WTC11 (cell line): ENCODE measurements around the gene ITPR1. TPM values are rescaled to one million over a fixed set of nuclear protein-coding genes. Genes with fewer than 3 reads are reported as not detected.

Source experiments
- ATAC-seq: fragments of 200-7000 bp; cut with Tn5 transposase; 2 replicates; pipeline ENCODE4 v1.10.0; 2021; ENCODE audit warnings: mild to moderate bottlenecking, moderate library complexity
- Bru-seq: library from RNA; stranded (reverse); fragments of 400-500 nt; gene quantifications from one replicate; lab custom pipeline; 2021; lab: Mats Ljungman, UMichigan
- CTCF ChIA-PET: fragments of 300-600 bp; sonication (Branson Sonifier 250); formaldehyde crosslinking; loops from one replicate; lab custom pipeline; 2021; ENCODE audit warnings: antibody characterized with exemption; lab: Charles Lee
- POLR2A ChIA-PET: fragments of 350-600 bp; sonication (Branson Sonifier 250); formaldehyde crosslinking; loops from one replicate; lab custom pipeline; 2021; ENCODE audit warnings: antibody characterized with exemption; lab: Charles Lee
- DNase-seq: peaks from one replicate; pipeline ENCODE4 v3.0.0; 2021; ENCODE audit warnings: low spot score
- H3K27ac Mint-ChIP-seq: 2 replicates; pipeline ENCODE4 v1.8.0; 2021; ENCODE audit warnings: mixed read lengths
- H3K27me3 Mint-ChIP-seq: 2 replicates; pipeline ENCODE4 v1.8.0; 2021; ENCODE audit warnings: low read depth, mild to moderate bottlenecking, moderate library complexity, mixed read lengths
- H3K36me3 Mint-ChIP-seq: 2 replicates; pipeline ENCODE4 v1.8.0; 2021; ENCODE audit warnings: mixed read lengths
- H3K4me1 Mint-ChIP-seq: 2 replicates; pipeline ENCODE4 v1.8.0; 2022; ENCODE audit warnings: mixed read lengths
- H3K4me3 Mint-ChIP-seq: 2 replicates; pipeline ENCODE4 v1.8.0; 2021; ENCODE audit warnings: mild to moderate bottlenecking, moderate library complexity, mixed read lengths
- H3K9me3 Mint-ChIP-seq: 2 replicates; pipeline ENCODE4 v1.8.0; 2021; ENCODE audit warnings: mixed read lengths
- ATF3 ChIP-seq: sonication (generic); formaldehyde crosslinking; conservative IDR thresholded peaks from 2 replicates; pipeline ENCODE4 v1.8.1; 2022; ENCODE audit warnings: mild to moderate bottlenecking, missing genetic modification reagents
- ATF6 ChIP-seq: sonication (generic); formaldehyde crosslinking; IDR thresholded peaks from 2 replicates; pipeline ENCODE4 v1.8.1; 2023; ENCODE audit warnings: mild to moderate bottlenecking, missing genetic modification reagents
- ERG ChIP-seq: fragments of 250-450 bp; sonication (Bioruptor Pico); IDR thresholded peaks from 2 replicates; pipeline ENCODE4 v1.8.0; 2021; ENCODE audit warnings: mild to moderate bottlenecking
- FOXK1 ChIP-seq: sonication (generic); formaldehyde crosslinking; IDR thresholded peaks from 2 replicates; pipeline ENCODE4 v1.8.0; 2022; ENCODE audit warnings: mild to moderate bottlenecking, moderate library complexity, missing genetic modification reagents
- GRHL2 ChIP-seq: fragments of 250-450 bp; sonication (Bioruptor Pico); IDR thresholded peaks from 2 replicates; pipeline ENCODE4 v1.8.0; 2022; ENCODE audit warnings: mild to moderate bottlenecking, moderate library complexity; ENCODE audit not compliant: insufficient replicate concordance, severe bottlenecking
- GTF2I ChIP-seq: fragments of 250-450 bp; sonication (Bioruptor Pico); conservative IDR thresholded peaks from 2 replicates; pipeline ENCODE4 v1.4.0; 2021; ENCODE audit warnings: mild to moderate bottlenecking
- KAT7 ChIP-seq: sonication (generic); formaldehyde crosslinking; IDR thresholded peaks from 2 replicates; pipeline ENCODE4 v1.8.1; 2023; ENCODE audit warnings: missing genetic modification reagents, mild to moderate bottlenecking, borderline replicate concordance
- MAX ChIP-seq: sonication (generic); formaldehyde crosslinking; IDR thresholded peaks from 2 replicates; pipeline ENCODE4 v1.8.0; 2022; ENCODE audit warnings: mild to moderate bottlenecking, missing genetic modification reagents
- NFYB ChIP-seq: sonication (generic); formaldehyde crosslinking; conservative IDR thresholded peaks from 2 replicates; pipeline ENCODE4 v1.8.0; 2022; ENCODE audit warnings: low read depth, missing genetic modification reagents
- NR1H2 ChIP-seq: sonication (generic); formaldehyde crosslinking; IDR thresholded peaks from 2 replicates; pipeline ENCODE4 v1.9.0; 2021; ENCODE audit warnings: mild to moderate bottlenecking, moderate library complexity, missing genetic modification reagents
- PRRX2 ChIP-seq: fragments of 250-450 bp; sonication (Bioruptor Pico); IDR thresholded peaks from 2 replicates; pipeline ENCODE4 v1.8.0; 2021; ENCODE audit warnings: mild to moderate bottlenecking
- RORB ChIP-seq: fragments of 250-450 bp; sonication (Bioruptor Pico); IDR thresholded peaks from 2 replicates; pipeline ENCODE4 v1.9.0; 2021; ENCODE audit warnings: mild to moderate bottlenecking
- SMAD3 ChIP-seq: sonication (generic); formaldehyde crosslinking; IDR thresholded peaks from 2 replicates; pipeline ENCODE4 v1.8.0; 2022; ENCODE audit warnings: missing genetic modification reagents, mild to moderate bottlenecking, borderline replicate concordance
- SMAD4 ChIP-seq: sonication (generic); formaldehyde crosslinking; IDR thresholded peaks from 2 replicates; pipeline ENCODE4 v1.8.0; 2022; ENCODE audit warnings: mild to moderate bottlenecking, missing genetic modification reagents
- SOX15 ChIP-seq: fragments of 250-450 bp; sonication (Bioruptor Pico); IDR thresholded peaks from 2 replicates; pipeline ENCODE4 v1.9.0; 2021; ENCODE audit warnings: mild to moderate bottlenecking
- SP1 ChIP-seq: sonication (generic); formaldehyde crosslinking; conservative IDR thresholded peaks from 2 replicates; pipeline ENCODE4 v1.8.1; 2022; ENCODE audit warnings: missing genetic modification reagents
- TEAD1 ChIP-seq: sonication (generic); formaldehyde crosslinking; IDR thresholded peaks from 2 replicates; pipeline ENCODE4 v1.8.0; 2022; ENCODE audit warnings: mild to moderate bottlenecking, missing genetic modification reagents
- USF2 ChIP-seq: sonication (generic); formaldehyde crosslinking; IDR thresholded peaks from 2 replicates; pipeline ENCODE4 v1.8.1; 2023; ENCODE audit warnings: mild to moderate bottlenecking, missing genetic modification reagents, moderate library complexity
- ZBTB43 ChIP-seq: sonication (generic); formaldehyde crosslinking; IDR thresholded peaks from 2 replicates; pipeline ENCODE4 v1.8.1; 2023; ENCODE audit warnings: mild to moderate bottlenecking, missing genetic modification reagents
- ZNF263 ChIP-seq: sonication (generic); formaldehyde crosslinking; IDR thresholded peaks from 2 replicates; pipeline ENCODE4 v1.8.1; 2022; ENCODE audit warnings: low read depth, mild to moderate bottlenecking, moderate library complexity, missing genetic modification reagents
- ZNF317 ChIP-seq: sonication (generic); formaldehyde crosslinking; IDR thresholded peaks from 2 replicates; pipeline ENCODE4 v1.8.1; 2023; ENCODE audit warnings: low read depth, mild to moderate bottlenecking, moderate library complexity, missing genetic modification reagents, borderline replicate concordance
- ZNF396 ChIP-seq: fragments of 250-450 bp; sonication (Bioruptor Pico); IDR thresholded peaks from 2 replicates; pipeline ENCODE4 v1.8.0; 2021; ENCODE audit warnings: mild to moderate bottlenecking, moderate library complexity, borderline replicate concordance
- ZNF416 ChIP-seq: fragments of 250-450 bp; sonication (Bioruptor Pico); IDR thresholded peaks from 2 replicates; pipeline ENCODE4 v1.9.0; 2021; ENCODE audit warnings: mild to moderate bottlenecking, inconsistent platforms
- ZNF532 ChIP-seq: fragments of 250-450 bp; sonication (Bioruptor Pico); IDR thresholded peaks from 2 replicates; pipeline ENCODE4 v1.9.0; 2021; ENCODE audit warnings: mild to moderate bottlenecking, borderline replicate concordance
- ZNF671 ChIP-seq: fragments of 250-450 bp; sonication (Bioruptor Pico); IDR thresholded peaks from 2 replicates; pipeline ENCODE4 v1.8.0; 2021; ENCODE audit warnings: mild to moderate bottlenecking
- long read RNA-seq, 3 experiments: library from RNA in 1 of 3; library from capped mRNA in 1 of 3; library from polyadenylated mRNA in 1 of 3; unstranded in 2 of 3; stranded (forward) in 1 of 3; transcript quantifications; one replicate each; pipeline ENCODE4 v2.0.0, GENCODE V29; 2021
- total RNA-seq: library from RNA; stranded (reverse); gene quantifications from 3 replicates; pipeline ENCODE4 v1.2.3, GENCODE V29; 2021

Gene ITPR1
- total RNA-seq = 10.3 to 11.8 TPM (median 11.6 TPM) in 3 replicates
- Bru-seq, nascent RNA = percentile 51 among the genes with signal in this experiment
- long read RNA-seq, experiment 1, partial matches to known transcripts = 4 of 6 reads
- long read RNA-seq, experiment 1, other reads (novel, unspliced or antisense) = 1 of 6 reads
- long read RNA-seq, experiment 2, partial matches to known transcripts = 2 of 7 reads
- long read RNA-seq, experiment 2, other reads (novel, unspliced or antisense) = 5 of 7 reads
- long read RNA-seq, experiment 3 = 0 reads

- Mint-ChIP-seq H3K27ac (peak within 1 kb of the TSS; percentile 96), H3K4me1 (peaks cover 20% of the 10 kb centered on the region), H3K27me3 (peaks cover 30% of the 10 kb centered on the region), H3K9me3 (no peaks in the 10 kb centered on the region), H3K36me3 (no peaks in the 10 kb centered on the region), H3K4me3 (peak within 1 kb of the TSS; percentile 84)
- CTCF ChIA-PET = interaction anchor here (0.5 to 2.6 kb wide), 13 partner anchors 11 to 533 kb away, joined by 3 to 25 read pairs (median 5); partner anchors contain the start of gene SUMF1
- POLR2A ChIA-PET = interaction anchor here (0.6 to 3.3 kb wide), 19 partner anchors 8 to 567 kb away, joined by 3 to 31 read pairs (median 3); partner anchors contain the start of gene SUMF1
- DNase-seq (peak; percentile 99), ATAC-seq (peak; percentile 90)
- TF ChIP-seq ZNF396 (no peak), SOX15 (no peak), ERG (CRISPR knock-in tag) (no peak), NFYB (CRISPR knock-in tag) (no peak), ZNF416 (CRISPR knock-in tag) (no peak), USF2 (CRISPR knock-in tag) (no peak), TEAD1 (CRISPR knock-in tag) (peak; percentile 83), ZNF671 (no peak), ATF6 (CRISPR knock-in tag) (no peak), KAT7 (CRISPR knock-in tag) (no peak), ZNF263 (CRISPR knock-in tag) (peak; percentile 18; the same call in 1 of the 2 replicates), ZBTB43 (CRISPR knock-in tag) (no peak), RORB (CRISPR knock-in tag) (no peak), SMAD4 (CRISPR knock-in tag) (no peak), ATF3 (CRISPR knock-in tag) (no peak), PRRX2 (CRISPR knock-in tag) (no peak), SMAD3 (no peak), ZNF532 (CRISPR knock-in tag) (no peak), ZNF317 (CRISPR knock-in tag) (no peak), GTF2I (no peak), FOXK1 (peak; percentile 14; the same call in 1 of the 2 replicates), NR1H2 (CRISPR knock-in tag) (no peak), SP1 (CRISPR knock-in tag) (peak; percentile 61), GRHL2 (CRISPR knock-in tag) (no peak), MAX (CRISPR knock-in tag) (peak; percentile 74; the same call in 1 of the 2 replicates)
Observed at GRCh38 chr3:4493014-4493940, at the start of gene ITPR1. TSS of gene ITPR1 (plus strand) at chr3:4493348. CDS start at chr3:4516492, 23,144 bp downstream.
